Ovary (tissue), 9 donors: ENCODE data around the gene SNTA1. TPM values are rescaled to one million over a fixed set of nuclear protein-coding genes. Genes with fewer than 3 reads are reported as not detected.

ENCODE experiments used
- DNase-seq, 5 donors: peaks; one replicate each; pipeline ENCODE4 v3.0.0-alpha.2; 2019 to 2020
- H3K27ac ChIP-seq, 2 donors: fragments of 200-600 bp; one replicate each; pipeline versions ENCODE4 v1.5.1 to v1.8.0; 2019 to 2022
- H3K27me3 ChIP-seq: fragments of 200-600 bp; one replicate; pipeline ENCODE4 v1.8.0; 2022
- H3K36me3 ChIP-seq: fragments of 200-600 bp; sonication (generic); one replicate; pipeline ENCODE4 v1.5.1; 2019
- H3K4me1 ChIP-seq: one replicate; pipeline ENCODE4 v1.8.1; 2013; ENCODE audit warnings: mild to moderate bottlenecking, moderate library complexity; ENCODE audit not compliant: insufficient read depth
- H3K4me3 ChIP-seq: fragments of 200-600 bp; sonication (generic); one replicate; pipeline ENCODE4 v1.5.1; 2017
- H3K9me3 ChIP-seq, 2 donors: fragments of 200-600 bp in 1 of 2; sonication (generic) in 1 of 2; one replicate each; pipeline versions ENCODE4 v1.5.1 to v1.8.1; 2013 to 2019; ENCODE audit warnings: mild to moderate bottlenecking in 1 of 2, moderate library complexity in 1 of 2
- EP300 ChIP-seq: sonication (generic); formaldehyde crosslinking; IDR thresholded peaks from one replicate; pipeline ENCODE4 v1.6.1; 2017; ENCODE audit warnings: antibody characterized with exemption
- POLR2A ChIP-seq: fragments of 450-650 bp; IDR thresholded peaks from one replicate; pipeline ENCODE4 v1.6.1; 2017; ENCODE audit warnings: antibody characterized with exemption, mild to moderate bottlenecking, moderate library complexity
- WGBS, 3 donors: extraction: QIAGEN DNeasy Blood & Tissue Kit in 1 of 3; methylation state at CpG; one replicate each; pipeline versions ENCODE4 v1.1.5 to v1.1.7; 2013 to 2017; 5-methylcytosine and 5-hydroxymethylcytosine counted together
- intact Hi-C, 4 donors: fragments of 100-400 bp; cut with DNase I; formaldehyde crosslinking; loops; one replicate each; pipeline versions ENCODE4 v1.11.0 to v1.15.1; 2022 to 2023
- polyA plus RNA-seq, 2 donors: library from polyadenylated mRNA; stranded (reverse); fragments of 200-250 nt in 1 of 2; fragments of 350-450 nt in 1 of 2; fragmentation: Illumina TruSeq in 1 of 2; extraction: RNeasy Lipid Tissue Mini Kit (QIAGEN cat#74804) in 1 of 2; gene quantifications; one replicate each; pipeline ENCODE4 v1.2.3, GENCODE V29; 2013 to 2014
- total RNA-seq, 7 donors: library from RNA; depleted of rRNA in 2 of 7; stranded (reverse); fragments of >200 nt in 2 of 7; fragmentation: NEBNext Ultra II Directional in 3 of 7; extraction: Animal tissue kit (Norgen Biotek cat#: 25700) in 3 of 7; gene quantifications; one replicate each; pipeline versions ENCODE4 v1.1.0 to v1.2.4, GENCODE V29; 2016 to 2023
- TF ChIP-seq, protein P1 (sequence below), 3 donors: fragments of 450-650 bp in 2 of 3; fragments of 200-600 bp in 1 of 3; IDR thresholded peaks; one replicate each; pipeline versions ENCODE4 v1.5.1 to v1.8.0; 2016 to 2022; ENCODE audit warnings: antibody characterized with exemption in 3 of 3, mild to moderate bottlenecking in 1 of 3
- donor health status: DM: no; HTN: no; CAD: no; lungs with moderate emphysema.
- donor health status: DM: no; HTN: no; CAD: no.
- donor health status: Bipolar disorder and iron deficiency.
- donor health status: DM: yes; HTN: yes; CAD: no.
- donor health status: DM: no; HTN: no; CAD: no.
- donor health status: DM: yes; HTN: yes; CAD: no.

SNTA1 gene
- total and polyA plus RNA-seq, 9 donors, result 6.3 to 31.5 (median 20.2) TPM

DNA sequence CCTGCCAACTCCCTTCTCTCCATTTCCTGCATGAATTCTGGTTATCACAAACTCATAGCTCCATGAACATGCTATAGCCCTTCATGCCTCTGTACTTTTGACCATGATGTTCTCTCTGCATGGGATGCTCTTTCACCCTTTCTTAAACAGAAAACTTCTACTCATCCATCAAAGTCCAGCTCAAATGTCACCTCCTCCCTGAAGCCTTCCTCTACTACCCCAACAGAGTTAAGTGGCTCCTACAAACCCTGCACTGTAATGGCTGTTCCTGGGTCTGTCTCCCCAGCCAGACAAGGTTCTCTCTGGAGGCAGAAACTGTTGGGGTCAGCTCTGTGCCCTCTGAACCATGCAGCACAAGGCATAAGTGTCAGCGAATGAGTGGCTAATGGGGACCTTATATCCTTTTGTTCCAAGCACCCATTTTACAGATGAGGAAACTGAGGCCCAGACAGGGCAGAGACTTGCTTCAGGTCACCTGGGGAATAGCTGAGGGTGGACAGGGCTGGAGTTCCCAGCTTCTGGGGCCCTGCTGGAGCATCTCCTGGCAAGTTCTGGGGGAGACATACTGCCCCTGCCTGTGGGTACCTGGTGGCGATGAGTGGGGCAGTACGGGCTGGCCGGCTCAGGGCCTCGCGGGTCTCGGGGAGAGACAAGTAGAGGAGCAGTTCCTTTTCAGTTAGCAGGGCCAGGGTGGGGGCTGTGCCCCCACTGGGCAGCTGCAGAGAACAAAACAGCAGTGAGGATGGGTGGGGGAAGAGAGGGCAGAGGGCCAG, 31.7 kb downstream of the SNTA1 start:
- Histone ChIP-seq H3K4me1 (no peaks in the 10 kb centered on the region), H3K27ac (no peak overlapping the region), H3K36me3 (no peaks in the 10 kb centered on the region), H3K4me3 (no peak overlapping the region), H3K27me3 (no peaks in the 10 kb centered on the region), H3K9me3 (no peaks in the 10 kb centered on the region)
- WGBS, 3 donors, result 90 to 93% (median 91%) methylated on average over 7 of the region's 7 CpGs
- TF ChIP-seq EP300 (no peak), POLR2A (no peak)
- TF ChIP-seq, protein P1, sequence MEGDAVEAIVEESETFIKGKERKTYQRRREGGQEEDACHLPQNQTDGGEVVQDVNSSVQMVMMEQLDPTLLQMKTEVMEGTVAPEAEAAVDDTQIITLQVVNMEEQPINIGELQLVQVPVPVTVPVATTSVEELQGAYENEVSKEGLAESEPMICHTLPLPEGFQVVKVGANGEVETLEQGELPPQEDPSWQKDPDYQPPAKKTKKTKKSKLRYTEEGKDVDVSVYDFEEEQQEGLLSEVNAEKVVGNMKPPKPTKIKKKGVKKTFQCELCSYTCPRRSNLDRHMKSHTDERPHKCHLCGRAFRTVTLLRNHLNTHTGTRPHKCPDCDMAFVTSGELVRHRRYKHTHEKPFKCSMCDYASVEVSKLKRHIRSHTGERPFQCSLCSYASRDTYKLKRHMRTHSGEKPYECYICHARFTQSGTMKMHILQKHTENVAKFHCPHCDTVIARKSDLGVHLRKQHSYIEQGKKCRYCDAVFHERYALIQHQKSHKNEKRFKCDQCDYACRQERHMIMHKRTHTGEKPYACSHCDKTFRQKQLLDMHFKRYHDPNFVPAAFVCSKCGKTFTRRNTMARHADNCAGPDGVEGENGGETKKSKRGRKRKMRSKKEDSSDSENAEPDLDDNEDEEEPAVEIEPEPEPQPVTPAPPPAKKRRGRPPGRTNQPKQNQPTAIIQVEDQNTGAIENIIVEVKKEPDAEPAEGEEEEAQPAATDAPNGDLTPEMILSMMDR (IDR thresholded peaks at IDR 0.05), result no peak
- DNase-seq, result no peak
- intact Hi-C loops, result no loop called here

DNA sequence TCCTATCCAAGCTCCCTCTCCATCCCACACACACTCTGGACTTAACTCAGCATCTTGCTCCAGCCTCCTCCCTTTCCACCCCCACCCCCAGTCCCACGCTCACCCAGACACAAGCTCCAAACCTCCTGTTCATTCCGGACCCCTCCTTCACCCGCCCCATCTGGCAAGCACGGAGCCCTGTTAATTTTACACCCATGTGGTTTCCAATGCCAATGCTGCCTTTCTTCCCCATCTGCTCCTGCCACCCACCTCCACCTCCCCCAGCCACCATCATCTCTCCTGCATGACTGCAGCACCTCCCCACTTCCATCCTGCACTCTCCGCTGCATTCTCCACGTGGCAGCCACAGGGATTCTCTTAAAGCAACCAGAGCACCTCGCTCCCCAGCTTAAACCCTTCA, 32.3 kb downstream of the SNTA1 start:
- DNase-seq, result no peak
- Histone ChIP-seq H3K27me3 (no peaks in the 10 kb centered on the region), H3K27ac (no peak overlapping the region), H3K4me3 (no peak overlapping the region), H3K9me3 (no peaks in the 10 kb centered on the region), H3K36me3 (no peaks in the 10 kb centered on the region), H3K4me1 (no peaks in the 10 kb centered on the region)
- intact Hi-C loops, result no loop called here
- TF ChIP-seq POLR2A, result no peak
- TF ChIP-seq, protein P1 (IDR thresholded peaks at IDR 0.05), result no peak
- no peak for TF ChIP-seq EP300
- WGBS, 3 donors, result 77 to 83% (median 80%) methylated on average over 7 of the region's 7 CpGs

DNA sequence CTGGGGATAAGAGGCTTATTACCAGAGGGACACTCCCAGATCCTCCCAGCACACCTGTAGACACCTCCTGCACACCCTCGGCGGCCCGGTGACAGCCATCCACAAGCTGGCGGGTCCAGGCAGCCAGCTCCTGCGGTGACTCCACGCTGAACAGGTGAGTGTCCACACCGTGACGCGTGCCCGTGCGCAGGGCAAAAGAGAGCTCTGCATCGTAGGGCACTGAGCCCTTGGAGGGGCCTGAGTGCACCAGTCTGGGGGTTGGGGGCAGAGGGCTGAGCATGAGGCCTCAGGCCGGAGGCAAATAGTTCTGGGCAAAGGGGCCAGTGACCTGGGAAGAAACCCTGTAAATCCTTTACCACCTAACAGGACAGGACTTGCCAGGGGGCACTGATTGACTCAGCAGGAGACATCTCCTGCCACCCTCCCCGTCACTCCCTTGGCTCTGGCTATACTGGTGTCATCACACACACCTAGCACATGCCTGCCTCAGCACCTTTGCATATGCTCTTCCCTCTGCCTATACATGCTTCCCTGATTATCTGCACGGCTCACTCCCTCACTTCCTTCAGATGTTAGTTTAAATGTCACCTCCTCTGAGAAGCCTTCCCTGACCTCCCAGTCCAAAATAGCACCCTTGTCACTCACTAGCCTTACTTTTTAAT, 33.4 kb downstream of the SNTA1 start:
- Histone ChIP-seq H3K36me3 (no peaks in the 10 kb centered on the region), H3K4me1 (no peaks in the 10 kb centered on the region), H3K27me3 (no peaks in the 10 kb centered on the region), H3K4me3 (no peak overlapping the region), H3K9me3 (no peaks in the 10 kb centered on the region), H3K27ac (no peak overlapping the region)
- intact Hi-C loops, result no loop called here
- TF ChIP-seq POLR2A (no peak), EP300 (no peak)
- TF ChIP-seq, protein P1 (IDR thresholded peaks at IDR 0.05), result no peak
- DNase-seq, result no peak
- 93 to 95% (median 94%) methylated on average over 15 of the region's 15 CpGs for whole genome bisulfite sequencing, 3 donors

DNA sequence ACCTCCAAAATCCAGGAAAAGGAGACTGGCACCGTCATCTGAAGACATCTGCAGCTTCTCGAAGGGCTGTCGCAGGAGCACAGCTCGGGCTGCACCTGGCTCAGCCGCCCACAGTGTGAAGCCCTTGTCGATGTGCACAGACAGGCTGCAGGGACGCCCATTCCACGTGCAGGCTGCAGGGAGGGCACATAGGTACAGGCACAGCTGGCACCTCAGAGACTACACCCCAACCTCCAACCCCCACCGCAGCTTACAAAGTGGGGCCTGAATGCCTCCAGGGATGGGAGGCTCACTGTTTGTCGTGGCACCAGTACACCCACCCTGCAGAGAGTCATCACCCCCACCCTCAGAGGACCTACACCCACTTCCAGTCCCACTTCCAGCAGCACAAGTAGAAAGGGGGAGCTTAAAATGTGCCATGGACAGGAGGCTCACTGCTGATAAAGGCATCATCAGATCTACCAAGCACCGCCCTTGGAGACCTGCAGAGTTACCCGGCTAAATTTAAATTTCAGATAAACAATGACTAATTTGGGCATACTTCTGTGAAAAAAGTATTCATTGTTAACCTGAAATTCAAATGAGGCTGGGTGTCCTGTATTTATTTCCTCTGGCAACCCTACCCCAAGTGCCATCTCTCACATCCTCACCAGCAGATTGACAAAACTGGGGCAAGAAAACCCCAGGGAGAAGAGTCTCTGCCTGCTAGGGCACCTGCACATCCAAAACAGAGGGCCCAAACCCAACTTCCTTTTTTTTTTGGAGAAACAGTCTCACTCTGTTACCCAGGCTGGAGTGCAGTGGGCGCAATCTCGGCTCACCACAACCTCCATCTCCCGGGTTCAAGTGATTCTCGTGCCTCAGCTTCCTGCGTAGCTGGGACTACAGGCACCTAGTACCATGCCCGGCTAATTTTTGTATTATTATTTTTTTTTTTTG, 34.6 kb downstream of the SNTA1 start:
- H3K9me3 ChIP-seq, result no peaks in the 10 kb centered on the region
- TF ChIP-seq EP300, result no peak
- TF ChIP-seq, protein P1 (IDR thresholded peaks at IDR 0.05), result no peak
- no peak for TF ChIP-seq POLR2A
- H3K27ac ChIP-seq, result no peak overlapping the region
- H3K4me1 ChIP-seq, result no peaks in the 10 kb centered on the region
- intact Hi-C loops, result no loop called here
- DNase-seq, result no peak
- H3K4me3 ChIP-seq, result no peak overlapping the region
- no peaks in the 10 kb centered on the region for H3K36me3 ChIP-seq
- 72 to 81% (median 78%) methylated on average over 18 of the region's 18 CpGs for WGBS, 3 donors
- H3K27me3 ChIP-seq, result no peaks in the 10 kb centered on the region
